A549 treated with ZK216348 at 1 μM for 4 hours (cell line): Measurements from ENCODE around the gene CRY2. TPM values are rescaled to one million over a fixed set of nuclear protein-coding genes. Genes with fewer than 3 reads are reported as not detected.

ENCODE experiments used
- total RNA-seq: library from RNA; stranded (reverse); fragments of 200-300 nt; extraction: Qiagen RNA extraction; gene quantifications from 5 replicates; pipeline ENCODE4 v1.2.3, GENCODE V29; 2022; ENCODE audit warnings: low read depth

The CRY2 gene
- 3.1 to 3.8 TPM (median 3.6 TPM) in 5 replicates for total RNA-seq

DNA sequence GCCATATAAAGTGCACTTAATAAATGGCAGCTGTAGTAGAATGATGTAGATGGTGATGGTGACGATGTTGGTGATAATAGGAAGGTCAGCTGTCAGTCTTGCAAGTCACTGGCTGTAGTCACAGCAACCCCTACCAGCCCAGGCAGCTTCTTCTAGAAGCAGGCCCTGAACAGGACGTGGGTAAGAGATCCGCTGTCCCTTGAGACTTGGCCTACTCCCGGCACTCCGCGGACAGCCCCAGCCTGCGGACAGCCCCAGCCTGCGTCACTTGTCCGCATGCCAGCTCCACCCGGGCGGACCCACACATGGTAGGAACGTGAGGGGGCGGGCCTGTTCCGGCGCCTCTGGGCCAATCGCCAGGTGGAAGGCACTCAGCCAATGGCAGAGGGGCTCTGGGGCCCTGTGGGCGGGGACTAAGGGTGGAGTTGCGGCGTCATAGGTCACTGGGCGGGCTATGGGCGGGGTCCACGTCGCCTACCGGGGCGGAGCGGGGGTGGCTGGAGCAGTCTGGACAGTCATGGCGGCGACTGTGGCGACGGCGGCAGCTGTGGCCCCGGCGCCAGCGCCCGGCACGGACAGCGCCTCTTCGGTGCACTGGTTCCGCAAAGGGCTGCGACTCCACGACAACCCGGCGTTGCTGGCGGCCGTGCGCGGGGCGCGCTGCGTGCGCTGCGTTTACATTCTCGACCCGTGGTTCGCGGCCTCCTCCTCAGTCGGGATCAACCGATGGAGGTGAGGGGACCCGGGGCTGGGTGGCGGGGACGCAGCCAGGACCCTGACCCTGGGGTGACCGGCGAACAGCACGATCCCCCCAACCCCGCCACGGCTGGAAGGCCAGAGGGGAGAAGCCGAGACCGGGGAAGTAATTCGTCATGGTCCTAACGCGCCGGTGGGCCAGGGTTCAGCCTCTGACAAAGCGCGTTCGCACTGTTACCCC, at the start of gene CRY2:
Gene CRY2, plus strand, starts transcription at position 502 of the 937 bp plus-strand sequence. Its CDS starts 16 bp downstream, at position 518.

GRCh38 chr11:45804761-45805304, 42.4 kb upstream of the CRY2 start, which contains the start of gene SLC35C1:
Gene SLC35C1 (plus strand): TSS chr11:45805149. CDS start chr11:45805802, 653 bp downstream.

GRCh38 chr11:45885274-45885920, 38.1 kb downstream of the CRY2 start, which contains the start of gene MAPK8IP1:
Gene MAPK8IP1 (plus strand): TSS chr11:45885651. CDS start chr11:45885821, 170 bp downstream.

DNA sequence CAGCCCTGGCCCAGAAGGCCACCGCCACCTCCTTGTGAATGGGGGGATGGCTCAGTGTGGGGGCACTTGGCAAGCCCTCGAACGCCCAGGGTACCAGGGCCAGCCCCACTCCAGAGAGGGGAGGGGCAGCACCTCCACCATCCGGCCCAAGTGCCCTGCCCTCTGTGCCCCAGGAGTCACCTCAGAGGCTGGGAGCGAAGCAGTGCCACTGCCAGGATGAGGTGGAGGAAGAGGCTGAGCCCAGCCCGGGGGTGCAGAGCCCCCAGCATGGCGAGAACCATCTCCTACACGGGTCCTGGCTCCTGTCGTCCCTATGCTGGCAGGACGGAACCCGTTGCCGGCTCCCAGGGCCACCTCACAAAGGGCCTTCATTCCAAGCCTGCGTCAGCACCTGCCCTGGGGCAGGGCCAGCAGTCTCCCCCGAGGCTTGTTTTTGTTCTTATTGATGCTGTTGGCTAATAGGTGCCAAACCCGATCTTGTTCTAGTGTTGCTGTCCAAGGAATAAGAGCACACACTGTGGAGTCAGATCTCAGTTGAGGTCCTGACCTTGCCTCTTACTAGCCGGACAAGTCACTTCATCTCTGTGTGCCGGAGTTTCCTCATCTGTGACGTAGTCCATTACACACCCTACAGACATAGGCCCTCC, 59.8 kb downstream of the CRY2 start, which contains the start of gene FREY1:
Gene FREY1, minus strand, starts transcription at position 307 of the 647 bp plus-strand sequence. Its CDS starts 26 bp downstream, at position 281.

GRCh38 chr11:45917623-45918330, 70.5 kb downstream of the CRY2 start, which contains the start of gene PEX16:
Gene PEX16 (minus strand): TSS chr11:45917877. CDS start chr11:45917811, 66 bp downstream.

GRCh38 chr11:45922425-45923082, 75.3 kb downstream of the CRY2 start, which contains the start of gene LARGE2:
Gene LARGE2 (plus strand): TSS chr11:45922656. CDS start chr11:45922883, 227 bp downstream.

Other genes with a start within 250 kb of the CRY2 start
- 1.3 to 1.9 TPM (median 1.6 TPM) in 5 replicates for gene CHST1, start 181.9 kb upstream of the CRY2 start, total RNA-seq
- 22.1 to 35.6 TPM (median 30.7 TPM) in 5 replicates for gene SLC35C1, start 42.3 kb upstream of the CRY2 start, total RNA-seq
- gene MAPK8IP1, start 38.2 kb downstream of the CRY2 start, total RNA-seq, result 3.9 to 6.9 TPM (median 6.7 TPM) in 5 replicates
- gene FREY1, start 59.8 kb downstream of the CRY2 start, total RNA-seq, result 0.20 to 0.71 TPM (median 0.44 TPM) in 4 of 5 replicates, not detected in the other
- gene PEX16, start 70.4 kb downstream of the CRY2 start, total RNA-seq, result 10.8 to 21.0 TPM (median 19.1 TPM) in 5 replicates
- 0.95 to 3.7 TPM (median 3.1 TPM) in 5 replicates for gene LARGE2, start 75.2 kb downstream of the CRY2 start, total RNA-seq